Spleen (tissue), 11 donors: ENCODE measurements around the gene AFDN. TPM values are rescaled to one million over a fixed set of nuclear protein-coding genes. Genes with fewer than 3 reads are reported as not detected.

Experiments used
- DNase-seq: peaks from one replicate; pipeline ENCODE4 v3.0.0-alpha.2; 2020
- H3K27ac ChIP-seq, 8 donors: fragments of 200-600 bp; sonication (generic) in 7 of 8; 1 replicate in 4 of 8; 2 replicates in 4 of 8; pipeline versions ENCODE4 v1.5.0 to v1.8.0; 2016 to 2021; ENCODE audit warnings: inconsistent platforms in 4 of 8, mild to moderate bottlenecking in 4 of 8, moderate library complexity in 1 of 8
- H3K27me3 ChIP-seq, 7 donors: fragments of 200-600 bp; sonication (generic) in 6 of 7; replicated peaks in 1 of 7; 1 replicate in 4 of 7; 2 replicates in 3 of 7; pipeline versions ENCODE4 v1.5.0 to v1.8.0; 2016 to 2021; ENCODE audit warnings: inconsistent platforms in 3 of 7, mild to moderate bottlenecking in 1 of 7
- H3K36me3 ChIP-seq, 6 donors: fragments of 200-600 bp; sonication (generic) in 5 of 6; 1 replicate in 4 of 6; 2 replicates in 2 of 6; pipeline versions ENCODE4 v1.5.0 to v1.8.0; 2016 to 2021; ENCODE audit warnings: inconsistent platforms in 2 of 6
- H3K4me1 ChIP-seq, 6 donors: fragments of 200-600 bp; sonication (generic) in 5 of 6; 1 replicate in 3 of 6; 2 replicates in 3 of 6; pipeline versions ENCODE4 v1.5.0 to v1.8.0; 2016 to 2021; ENCODE audit warnings: inconsistent platforms in 3 of 6
- H3K4me3 ChIP-seq, 8 donors: fragments of 200-600 bp; sonication (generic) in 7 of 8; 1 replicate in 4 of 8; 2 replicates in 4 of 8; pipeline versions ENCODE4 v1.5.0 to v1.8.0; 2016 to 2021; ENCODE audit warnings: inconsistent platforms in 4 of 8, mild to moderate bottlenecking in 4 of 8, moderate library complexity in 2 of 8
- H3K9me3 ChIP-seq, 8 donors: fragments of 200-600 bp; sonication (generic) in 7 of 8; 1 replicate in 4 of 8; 2 replicates in 4 of 8; pipeline versions ENCODE4 v1.5.0 to v1.8.0; 2016 to 2021; ENCODE audit warnings: inconsistent platforms in 4 of 8
- POLR2A ChIP-seq, 3 donors: fragments of 450-650 bp; IDR thresholded peaks; one replicate each; pipeline ENCODE4 v1.5.1; 2017; ENCODE audit warnings: antibody characterized with exemption in 3 of 3, mild to moderate bottlenecking in 1 of 3
- POLR2AphosphoS5 ChIP-seq, 3 donors: sonication (generic); formaldehyde crosslinking; IDR thresholded peaks; one replicate each; pipeline ENCODE4 v1.5.1; 2017; ENCODE audit warnings: antibody characterized with exemption in 3 of 3
- WGBS, 5 donors: extraction: QIAGEN DNeasy Blood & Tissue Kit in 3 of 5; methylation state at CpG; one replicate each; pipeline versions ENCODE4 v1.1.5 to v1.1.7; 2013 to 2018; 5-methylcytosine and 5-hydroxymethylcytosine counted together
- intact Hi-C: fragments of 100-400 bp; cut with DNase I; formaldehyde crosslinking; loops from one replicate; pipeline ENCODE4 v1.15.0; 2023; ENCODE audit warnings: low total_unique reads
- polyA plus RNA-seq, 3 donors: library from polyadenylated mRNA; stranded (reverse); fragments of 200-250 nt; gene quantifications; one replicate each; pipeline ENCODE4 v1.2.1, GENCODE V29; 2013
- total RNA-seq, 7 donors: library from RNA; depleted of rRNA in 3 of 7; stranded (reverse); fragments of >200 nt in 3 of 7; fragmentation: NEBNext Ultra II Directional in 4 of 7; extraction: Animal tissue kit (Norgen Biotek cat#: 25700) in 4 of 7; gene quantifications; one replicate each; pipeline versions ENCODE4 v1.1.0 to v1.2.1, GENCODE V29; 2016 to 2021
- TF ChIP-seq, protein P1 (sequence below), 11 experiments: fragments of 200-600 bp in 7 of 11; fragments of 450-650 bp in 4 of 11; sonication (generic) in 4 of 11; IDR thresholded peaks in 8 of 11; conservative IDR thresholded peaks in 3 of 11; 1 replicate in 7 of 11; 2 replicates in 4 of 11; pipeline versions ENCODE4 v1.4.0 to v1.8.0; 2016 to 2021; ENCODE audit warnings: antibody characterized with exemption in 11 of 11, inconsistent platforms in 4 of 11, mild to moderate bottlenecking in 1 of 11
- donor health status: healthy with polysubstance abuse.
- donor health status: DM: no; HTN: no; CAD: no; lungs with moderate emphysema.
- donor health status: DM: no; HTN: no; CAD: no.
- donor health status: Bipolar disorder and iron deficiency.
- donor health status: healthy.
- donor health status: DM: no; HTN: no; CAD: no.
- donor health status: DM: yes; HTN: yes; CAD: no.

AFDN gene
- total and polyA plus RNA-seq, 10 donors, result 7.4 to 148 (median 102) TPM

DNA sequence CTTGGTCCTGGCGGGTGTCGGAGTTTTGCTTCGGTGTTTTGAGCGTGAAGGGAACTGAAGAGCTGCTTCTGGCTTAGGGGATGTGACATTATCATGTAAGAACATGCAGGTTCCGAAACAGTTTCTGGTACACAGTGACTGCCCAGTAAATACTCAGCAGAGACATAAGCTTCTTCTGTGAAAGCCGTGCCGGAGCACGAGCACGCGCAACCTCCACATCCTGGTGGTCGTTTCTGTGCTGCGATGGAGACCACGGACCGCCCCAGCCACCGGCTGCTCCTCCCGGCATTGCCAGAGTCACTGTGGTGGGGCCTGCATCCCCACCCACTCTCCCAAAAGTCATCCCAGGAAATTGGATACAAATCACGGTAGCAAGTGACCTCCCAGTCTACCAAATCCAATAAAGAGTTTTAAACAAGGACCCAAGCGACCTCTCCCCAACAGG, 189.5 kb downstream of the AFDN start:
- 89 to 94% (median 90%) methylated on average over 14 to 18 of the region's 18 CpGs for WGBS, 5 donors
- Histone ChIP-seq H3K36me3 (no peaks in the 10 kb centered on the region), H3K9me3 (peaks cover 2 to 24% (median 16%) of the 10 kb centered on the region in 8 donors), H3K27ac (no peak overlapping the region), H3K4me3 (no peak overlapping the region), H3K4me1 (no peaks in the 10 kb centered on the region), H3K27me3 (no peaks in the 10 kb centered on the region)
- intact Hi-C loops, result no loop called here
- DNase-seq, result no peak
- TF ChIP-seq POLR2A (IDR thresholded peaks at IDR 0.05) (no peak), POLR2AphosphoS5 (IDR thresholded peaks at IDR 0.05) (no peak)
- TF ChIP-seq, protein P1, sequence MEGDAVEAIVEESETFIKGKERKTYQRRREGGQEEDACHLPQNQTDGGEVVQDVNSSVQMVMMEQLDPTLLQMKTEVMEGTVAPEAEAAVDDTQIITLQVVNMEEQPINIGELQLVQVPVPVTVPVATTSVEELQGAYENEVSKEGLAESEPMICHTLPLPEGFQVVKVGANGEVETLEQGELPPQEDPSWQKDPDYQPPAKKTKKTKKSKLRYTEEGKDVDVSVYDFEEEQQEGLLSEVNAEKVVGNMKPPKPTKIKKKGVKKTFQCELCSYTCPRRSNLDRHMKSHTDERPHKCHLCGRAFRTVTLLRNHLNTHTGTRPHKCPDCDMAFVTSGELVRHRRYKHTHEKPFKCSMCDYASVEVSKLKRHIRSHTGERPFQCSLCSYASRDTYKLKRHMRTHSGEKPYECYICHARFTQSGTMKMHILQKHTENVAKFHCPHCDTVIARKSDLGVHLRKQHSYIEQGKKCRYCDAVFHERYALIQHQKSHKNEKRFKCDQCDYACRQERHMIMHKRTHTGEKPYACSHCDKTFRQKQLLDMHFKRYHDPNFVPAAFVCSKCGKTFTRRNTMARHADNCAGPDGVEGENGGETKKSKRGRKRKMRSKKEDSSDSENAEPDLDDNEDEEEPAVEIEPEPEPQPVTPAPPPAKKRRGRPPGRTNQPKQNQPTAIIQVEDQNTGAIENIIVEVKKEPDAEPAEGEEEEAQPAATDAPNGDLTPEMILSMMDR (IDR thresholded peaks at IDR 0.05 in 8 of 11, conservative IDR thresholded peaks at IDR 0.05 in 3 of 11), result no peak

DNA sequence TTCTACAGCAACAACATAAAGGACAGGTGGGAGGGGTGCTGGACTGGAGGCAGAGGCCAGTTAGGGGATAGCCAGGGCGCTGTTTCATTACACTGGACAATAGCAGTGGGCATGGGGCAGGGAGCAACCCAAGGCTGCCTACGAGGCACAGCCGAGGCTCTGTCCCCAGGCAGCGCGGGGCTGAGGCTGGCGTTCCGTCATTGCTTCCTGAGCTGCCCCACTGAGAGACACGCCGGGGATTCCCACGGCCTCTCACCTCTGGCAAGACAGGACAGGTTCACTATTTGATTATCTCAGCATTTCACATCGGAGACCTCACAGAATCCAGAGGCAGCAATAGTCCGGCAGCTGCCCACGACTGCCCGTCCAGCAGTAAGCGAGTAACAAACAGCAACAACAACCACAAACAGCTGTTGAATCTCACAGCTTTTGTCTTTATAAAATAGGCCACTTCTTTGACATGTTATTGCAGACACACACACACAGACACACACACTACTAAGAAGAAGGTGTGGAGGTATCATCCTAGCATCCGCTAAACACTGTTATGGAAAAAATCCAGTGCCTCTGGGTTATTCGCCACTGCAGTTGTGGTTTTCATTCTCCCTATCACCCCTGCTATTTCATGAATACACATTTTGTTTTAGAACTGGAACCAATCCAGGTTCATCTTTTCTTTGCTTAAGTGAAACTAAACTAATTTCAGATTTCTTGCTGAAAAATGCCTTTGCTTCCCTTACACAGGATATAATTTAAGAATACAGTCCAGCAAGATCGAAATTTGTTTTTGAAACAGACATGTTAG, 190.2 kb downstream of the AFDN start:
- no peaks in the 10 kb centered on the region for H3K27me3 ChIP-seq
- H3K9me3 ChIP-seq, result peaks cover 2 to 17% (median 9%) of the 10 kb centered on the region in 8 donors
- intact Hi-C loops, result no loop called here
- TF ChIP-seq, protein P1 (IDR thresholded peaks at IDR 0.05 in 8 of 11, conservative IDR thresholded peaks at IDR 0.05 in 3 of 11), result no peak
- TF ChIP-seq POLR2AphosphoS5 (IDR thresholded peaks at IDR 0.05) (no peak), POLR2A (IDR thresholded peaks at IDR 0.05) (no peak)
- no peak overlapping the region for H3K4me3 ChIP-seq
- H3K27ac ChIP-seq, result no peak overlapping the region
- H3K36me3 ChIP-seq, result no peaks in the 10 kb centered on the region
- H3K4me1 ChIP-seq, result no peaks in the 10 kb centered on the region
- DNase-seq, result no peak
- WGBS, 5 donors, result 74 to 86% (median 81%) methylated on average over 18 of the region's 18 CpGs

DNA sequence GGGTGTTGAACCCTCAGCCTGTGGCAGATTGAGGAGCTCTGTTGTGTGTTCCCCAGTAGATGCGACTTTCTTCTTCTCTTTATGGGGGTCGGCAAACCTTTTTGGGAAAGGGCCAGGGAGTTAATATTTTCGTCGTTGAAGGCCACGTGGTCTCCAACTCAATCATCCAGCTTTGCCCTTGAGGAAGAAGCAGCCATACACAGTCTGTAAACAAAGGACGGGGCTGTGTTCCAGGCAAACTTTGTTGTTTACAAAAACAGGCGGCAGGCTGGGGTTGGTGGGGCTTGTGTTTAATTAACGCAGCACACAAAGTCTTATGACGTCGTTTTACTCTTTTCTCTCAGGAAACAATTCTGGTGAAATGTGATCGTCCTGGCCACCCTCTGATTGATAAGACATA, 190.9 kb downstream of the AFDN start:
- no peak for DNase-seq
- Histone ChIP-seq H3K4me1 (no peaks in the 10 kb centered on the region), H3K27ac (no peak overlapping the region), H3K27me3 (no peaks in the 10 kb centered on the region), H3K4me3 (no peak overlapping the region), H3K9me3 (peaks cover 0 to 10% (median 2%) of the 10 kb centered on the region in 8 donors), H3K36me3 (no peaks in the 10 kb centered on the region)
- TF ChIP-seq POLR2AphosphoS5 (IDR thresholded peaks at IDR 0.05) (no peak), POLR2A (IDR thresholded peaks at IDR 0.05) (no peak)
- TF ChIP-seq, protein P1 (IDR thresholded peaks at IDR 0.05 in 8 of 11, conservative IDR thresholded peaks at IDR 0.05 in 3 of 11), result no peak
- intact Hi-C loops, result no loop called here
- WGBS, 5 donors, result 70 to 81% (median 77%) methylated on average over 11 of the region's 11 CpGs

DNA sequence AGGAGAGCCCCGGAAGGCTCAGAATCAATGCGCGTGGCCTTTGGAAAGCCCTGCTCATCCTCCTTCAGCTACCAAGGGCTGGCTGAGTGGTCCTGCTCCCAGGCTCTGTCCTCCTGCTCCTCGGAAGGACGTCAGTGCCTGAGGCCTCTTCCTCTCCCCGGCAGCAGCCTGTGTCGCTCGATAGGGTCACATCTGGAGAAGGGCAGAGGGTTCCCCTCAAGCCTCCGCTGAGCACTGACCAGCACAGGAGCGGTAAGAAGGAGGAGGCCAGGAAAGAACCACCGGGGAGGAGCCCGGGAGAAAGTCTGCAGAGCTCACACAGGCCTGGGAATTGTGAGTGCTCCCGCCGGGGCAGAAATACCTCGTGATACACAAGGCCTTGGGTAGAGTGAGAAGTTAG, 192.0 kb downstream of the AFDN start:
- Histone ChIP-seq H3K4me3 (no peak overlapping the region), H3K27me3 (no peaks in the 10 kb centered on the region), H3K36me3 (no peaks in the 10 kb centered on the region), H3K9me3 (peaks cover 0 to 3% (median 0%) of the 10 kb centered on the region in 8 donors), H3K4me1 (no peaks in the 10 kb centered on the region), H3K27ac (no peak overlapping the region)
- intact Hi-C loops, result no loop called here
- TF ChIP-seq POLR2AphosphoS5 (IDR thresholded peaks at IDR 0.05) (no peak), POLR2A (IDR thresholded peaks at IDR 0.05) (no peak)
- TF ChIP-seq, protein P1 (IDR thresholded peaks at IDR 0.05 in 8 of 11, conservative IDR thresholded peaks at IDR 0.05 in 3 of 11), result no peak
- 82 to 96% (median 90%) methylated on average over 15 of the region's 15 CpGs for WGBS, 5 donors
- peak; percentile 47 for DNase-seq
